Measurements from ENCODE around the gene IPCEF1. TPM values are rescaled to one million over a fixed set of nuclear protein-coding genes. Genes with fewer than 3 reads are reported as not detected.

Gene IPCEF1
- total and polyA plus RNA-seq, 2 of the 8 experiments (the other 6 are each of a cell fraction or from before 2014, with no cell fraction given), result 0.41 to 0.78 TPM

- no peak overlapping the region for H2BK12ac ChIP-seq (ENCODE audit: low read depth, low read length)
- DNase-seq (ENCODE audit: low read depth in 1 of 2, low spot score in 2 of 2), result no peak
- no peak overlapping the region for H3K4me3 ChIP-seq (ENCODE audit: extremely low read depth in 1 of 4, insufficient read depth in 2 of 4, low read depth in 3 of 4, low read length in 4 of 4)
- H3K27ac ChIP-seq (ENCODE audit: low read depth, low read length), result no peak overlapping the region
- H4K91ac ChIP-seq (replicated peaks; ENCODE audit: insufficient read length, low read length), result no peak overlapping the region
- no peak overlapping the region for H3K4me2 ChIP-seq (ENCODE audit: insufficient read depth in 1 of 2, low read depth in 2 of 2, low read length in 2 of 2)
- no peaks in the 10 kb centered on the region for H3K79me2 ChIP-seq (ENCODE audit: control insufficient read depth in 1 of 2, insufficient read depth in 2 of 2, low read length in 2 of 2)
- no peak overlapping the region for H2AFZ ChIP-seq (ENCODE audit: low read length)
- no peak for FAIRE-seq
- H3K79me1 ChIP-seq (ENCODE audit: low read depth, low read length), result no peaks in the 10 kb centered on the region
- no peak overlapping the region for H3K4ac ChIP-seq (replicated peaks; ENCODE audit: insufficient read length, low read depth, low read length)
- H3K36me3 ChIP-seq (ENCODE audit: control insufficient read depth in 2 of 4, insufficient read depth in 4 of 4, low read length in 3 of 4), result no peaks in the 10 kb centered on the region
- H3K27me3 ChIP-seq (replicated peaks in 1 of 4; ENCODE audit: control insufficient read depth in 3 of 4, extremely low read depth in 1 of 4, insufficient read depth in 3 of 4, low read length in 3 of 4), result peaks cover 0 to 2% (median 0%) of the 10 kb centered on the region in 4 experiments; a peak in 1 of 7 replicates
- no peak overlapping the region for H3K23ac ChIP-seq (ENCODE audit: insufficient read length)
- no peak overlapping the region for H2BK15ac ChIP-seq (ENCODE audit: low read length)
- H4K5ac ChIP-seq (ENCODE audit: insufficient read length, low read depth, low read length), result no peak overlapping the region
- H3K14ac ChIP-seq (ENCODE audit: insufficient read length), result no peak overlapping the region
- H3K9ac ChIP-seq (replicated peaks in 1 of 4; ENCODE audit: extremely low read depth in 1 of 4, low read depth in 3 of 4, low read length in 3 of 4), result no peak overlapping the region
- WGBS, 2 experiments (ENCODE audit: extremely low coverage in 1 of 2, insufficient coverage in 1 of 2, insufficient read length in 1 of 2, insufficient replicate concordance in 2 of 2, low coverage in 1 of 2, low lambda C conversion rate in 2 of 2, missing lambda C conversion rate in 1 of 2), result 92% methylated on average over 8 of the region's 8 CpGs; no CpG with 5 or more reads in 1 of the 2 experiments
- H3K9me3 ChIP-seq (ENCODE audit: insufficient read depth in 2 of 2, low read depth in 1 of 2, low read length in 1 of 2), result no peaks in the 10 kb centered on the region
- ChIA-PET CTCF (ENCODE audit: partially characterized antibody) (interaction anchor here (0.6 kb wide), 1 partner anchor 735 kb away, joined by 3 read pairs; no protein-coding TSS in a partner anchor), POLR2A (ENCODE audit: partially characterized antibody) (no interaction called here)
- H3K23me2 ChIP-seq (ENCODE audit: low read depth, low read length), result no peaks in the 10 kb centered on the region
- no peak overlapping the region for H2AK5ac ChIP-seq (ENCODE audit: low read depth, low read length)
- H3K18ac ChIP-seq (ENCODE audit: extremely low read depth, low read length), result no peak overlapping the region
- H3K56ac ChIP-seq (replicated peaks; ENCODE audit: insufficient read length, low read depth, low read length), result no peak overlapping the region
- H2BK120ac ChIP-seq (replicated peaks; ENCODE audit: low read depth, low read length), result no peak overlapping the region
- no peak overlapping the region for H4K8ac ChIP-seq (ENCODE audit: extremely low read depth, insufficient read depth, low read length)
- H2BK5ac ChIP-seq (ENCODE audit: low read depth, low read length), result no peak overlapping the region
- no peak overlapping the region for H2BK20ac ChIP-seq (ENCODE audit: low read length)
- H3K4me1 ChIP-seq (replicated peaks in 1 of 4; ENCODE audit: control insufficient read depth in 3 of 4, insufficient read depth in 4 of 4, low read length in 3 of 4), result peaks cover 0 to 2% (median 0%) of the 10 kb centered on the region in 4 experiments; a peak in 2 of 7 replicates
- H4K20me1 ChIP-seq (replicated peaks in 1 of 2; ENCODE audit: control insufficient read depth in 1 of 2, insufficient read depth in 2 of 2, low read length in 2 of 2), result no peaks in the 10 kb centered on the region
- TF ChIP-seq SAP30 (IDR thresholded peaks at IDR 0.05; ENCODE audit: insufficient read depth, insufficient replicate concordance, low read length) (no peak), HDAC6 (IDR thresholded peaks at IDR 0.05; ENCODE audit: low read depth, low read length) (no peak), CHD2 (IDR thresholded peaks at IDR 0.05; ENCODE audit: low read length) (no peak), JUN (IDR thresholded peaks at IDR 0.05; ENCODE audit: low read depth, low read length) (no peak), SRF (IDR thresholded peaks at IDR 0.05; ENCODE audit: low read depth, low read length) (no peak), EGR1 (IDR thresholded peaks at IDR 0.05; ENCODE audit: borderline replicate concordance, low read depth, low read length) (no peak), TCF12 (IDR thresholded peaks at IDR 0.05; ENCODE audit: low read depth, low read length) (no peak), RNF2 (IDR thresholded peaks at IDR 0.05; ENCODE audit: borderline replicate concordance, low read depth, low read length, missing control alignments, poor library complexity, severe bottlenecking) (no peak), CHD1 (IDR thresholded peaks at IDR 0.05; ENCODE audit: low read depth, low read length) (no peak), TAF7 (optimal IDR thresholded peaks at IDR 0.05; ENCODE audit: borderline replicate concordance, low read depth, low read length) (no peak)
- TF ChIP-seq, protein P1, sequence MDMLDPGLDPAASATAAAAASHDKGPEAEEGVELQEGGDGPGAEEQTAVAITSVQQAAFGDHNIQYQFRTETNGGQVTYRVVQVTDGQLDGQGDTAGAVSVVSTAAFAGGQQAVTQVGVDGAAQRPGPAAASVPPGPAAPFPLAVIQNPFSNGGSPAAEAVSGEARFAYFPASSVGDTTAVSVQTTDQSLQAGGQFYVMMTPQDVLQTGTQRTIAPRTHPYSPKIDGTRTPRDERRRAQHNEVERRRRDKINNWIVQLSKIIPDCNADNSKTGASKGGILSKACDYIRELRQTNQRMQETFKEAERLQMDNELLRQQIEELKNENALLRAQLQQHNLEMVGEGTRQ (IDR thresholded peaks at IDR 0.05; ENCODE audit: low read length), result no peak
These were observed 233.2 kb downstream of the IPCEF1 start for GRCh38 chr6:154123155-154123956.
